ENCODE measurements around the gene NUP85.
"Not testable (repeated sequence)": the region's sequence is repeated elsewhere in the genome, so short reads cannot be mapped to it uniquely, and the experiment has no call there.

Gene NUP85, protein sequence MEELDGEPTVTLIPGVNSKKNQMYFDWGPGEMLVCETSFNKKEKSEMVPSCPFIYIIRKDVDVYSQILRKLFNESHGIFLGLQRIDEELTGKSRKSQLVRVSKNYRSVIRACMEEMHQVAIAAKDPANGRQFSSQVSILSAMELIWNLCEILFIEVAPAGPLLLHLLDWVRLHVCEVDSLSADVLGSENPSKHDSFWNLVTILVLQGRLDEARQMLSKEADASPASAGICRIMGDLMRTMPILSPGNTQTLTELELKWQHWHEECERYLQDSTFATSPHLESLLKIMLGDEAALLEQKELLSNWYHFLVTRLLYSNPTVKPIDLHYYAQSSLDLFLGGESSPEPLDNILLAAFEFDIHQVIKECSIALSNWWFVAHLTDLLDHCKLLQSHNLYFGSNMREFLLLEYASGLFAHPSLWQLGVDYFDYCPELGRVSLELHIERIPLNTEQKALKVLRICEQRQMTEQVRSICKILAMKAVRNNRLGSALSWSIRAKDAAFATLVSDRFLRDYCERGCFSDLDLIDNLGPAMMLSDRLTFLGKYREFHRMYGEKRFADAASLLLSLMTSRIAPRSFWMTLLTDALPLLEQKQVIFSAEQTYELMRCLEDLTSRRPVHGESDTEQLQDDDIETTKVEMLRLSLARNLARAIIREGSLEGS

DNA sequence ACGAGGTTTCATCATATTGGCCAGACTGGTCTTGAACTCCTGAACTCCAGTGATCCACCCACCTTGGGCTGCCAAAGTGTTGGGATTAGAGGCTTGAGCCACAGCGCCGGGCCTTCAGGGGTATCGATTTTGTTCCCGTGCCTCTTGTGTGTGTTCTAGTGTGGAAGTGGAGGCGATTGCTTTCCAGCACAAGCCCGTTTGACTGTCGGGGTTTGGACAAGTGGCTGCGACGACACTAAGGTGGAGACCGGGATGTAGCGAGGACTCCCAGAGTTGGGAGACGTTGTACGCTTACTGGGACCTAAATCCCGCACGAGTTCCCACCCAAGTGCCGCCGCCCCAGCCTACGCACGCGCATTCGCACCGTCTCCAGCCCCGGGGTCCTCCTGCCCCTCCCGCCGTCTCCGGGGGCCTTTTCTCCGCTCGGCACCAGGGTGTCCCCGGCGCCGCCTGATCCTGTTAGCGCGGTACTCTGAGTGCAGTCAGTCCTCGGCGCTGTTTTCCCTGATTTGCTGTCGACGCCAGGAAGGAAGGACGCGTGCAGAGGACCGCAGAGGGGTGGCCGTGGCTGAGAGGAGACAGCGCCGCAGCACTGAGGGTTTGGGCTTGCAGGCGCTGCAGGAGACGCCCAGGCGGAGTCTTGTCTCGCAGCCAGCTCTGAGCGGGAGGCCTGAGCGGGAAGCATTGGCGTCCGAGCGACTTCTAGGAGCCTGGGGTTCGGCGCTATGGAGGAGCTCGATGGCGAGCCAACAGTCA is at the start of gene NUP85:
TSS of gene NUP85 (plus strand) at position 643 of the 756 bp plus-strand sequence. CDS start at position 726, 83 bp downstream.
- peak; percentile 96 for DNase-seq

DNA sequence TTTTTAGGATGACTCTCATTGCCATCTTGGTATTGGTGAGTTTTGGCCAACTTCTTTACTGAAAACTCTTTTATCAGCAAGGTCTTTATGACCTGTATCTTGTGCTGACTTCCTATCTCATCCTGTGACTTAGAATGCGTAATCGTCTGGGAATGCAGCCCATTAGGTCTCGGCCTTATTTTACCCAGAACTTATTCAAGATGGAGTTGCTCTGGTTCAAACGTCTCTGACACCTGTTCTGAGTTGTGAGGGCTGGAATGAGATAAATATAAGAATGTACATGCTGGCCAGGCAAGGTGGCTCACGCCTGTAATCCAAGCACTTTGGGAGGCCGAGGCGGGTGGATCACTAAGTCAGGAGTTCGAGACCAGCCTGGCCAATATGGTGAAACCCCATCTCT is 47.0 kb upstream of the NUP85 start:
- not testable (repeated sequence) for DNase-seq

DNA sequence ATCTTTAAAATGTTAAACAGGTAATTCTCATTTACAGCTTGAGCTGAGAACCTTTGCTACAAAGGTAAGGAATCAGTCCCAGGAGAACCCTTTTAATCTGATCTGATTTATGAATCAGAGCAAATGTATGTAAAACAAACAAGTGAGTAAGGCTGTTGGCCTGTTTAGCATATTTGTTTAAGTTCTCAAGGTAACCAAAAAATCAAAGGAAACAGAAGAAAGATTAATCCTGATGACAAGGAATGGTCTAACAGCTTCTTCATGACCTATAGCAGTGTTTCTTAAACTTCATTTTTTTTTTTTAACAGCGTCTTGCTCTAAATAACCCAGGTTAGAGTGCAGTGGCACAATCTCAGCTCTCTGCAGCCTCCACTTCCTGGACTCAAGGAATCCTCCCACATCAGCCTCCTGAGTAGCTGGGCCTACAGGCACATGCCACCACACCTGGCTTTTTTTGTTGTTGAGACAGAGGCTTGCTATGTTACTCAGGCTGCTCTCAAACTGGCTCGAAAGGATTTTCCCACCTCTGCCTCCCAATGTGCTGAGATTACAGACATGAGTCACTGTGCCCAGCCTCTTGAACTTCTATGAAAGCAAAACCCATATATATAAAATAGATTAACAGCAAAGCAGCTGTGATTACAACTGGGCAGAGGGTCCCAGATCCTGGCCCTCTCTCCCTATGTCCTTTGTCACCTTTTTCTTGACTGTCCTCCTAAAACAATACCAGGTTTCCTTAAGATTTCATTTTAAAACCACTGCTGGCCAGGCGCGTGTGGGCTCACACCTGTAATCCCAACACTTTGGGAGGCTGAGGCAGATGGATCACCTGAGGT is 46.1 kb upstream of the NUP85 start:
- DNase-seq, result no peak

DNA sequence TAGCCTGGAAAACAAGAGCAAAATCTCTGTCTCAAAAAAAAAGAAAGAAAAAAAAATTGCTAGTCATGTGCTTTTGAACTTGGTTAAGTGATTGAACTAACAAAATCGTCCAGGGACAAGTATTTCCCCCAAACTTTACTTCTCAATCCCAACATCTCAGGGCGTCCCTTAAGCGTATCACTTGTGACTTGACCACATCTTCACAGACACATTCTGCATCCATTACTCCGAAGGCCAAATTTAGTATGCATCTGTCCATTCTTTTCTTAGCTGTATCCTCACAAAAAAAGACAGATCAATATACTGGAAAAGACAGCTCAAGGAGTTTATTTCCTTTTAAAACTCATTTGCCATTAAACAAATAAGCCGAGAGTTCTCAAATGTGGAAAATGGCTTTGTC is 45.3 kb upstream of the NUP85 start:
- DNase-seq, result no peak

DNA sequence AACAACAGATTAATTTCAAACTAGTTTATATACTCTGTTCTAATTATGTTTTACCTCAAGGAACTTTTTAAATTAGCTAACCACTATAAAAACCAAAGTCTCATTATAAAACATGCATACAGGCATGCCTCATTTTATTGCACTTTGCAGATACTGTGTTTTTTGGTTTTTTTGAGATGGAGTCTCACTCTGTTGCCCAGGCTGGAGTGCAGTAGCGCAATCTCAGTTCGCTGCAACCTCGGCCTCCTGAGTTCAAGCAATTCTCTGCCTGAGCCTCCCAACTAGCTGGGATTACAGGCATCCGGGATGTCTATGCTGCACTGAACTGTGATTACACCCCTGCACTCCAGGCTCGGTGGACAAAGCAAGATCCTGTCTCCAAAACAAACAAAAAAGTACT is 42.4 kb upstream of the NUP85 start:
- DNase-seq, result no peak

DNA sequence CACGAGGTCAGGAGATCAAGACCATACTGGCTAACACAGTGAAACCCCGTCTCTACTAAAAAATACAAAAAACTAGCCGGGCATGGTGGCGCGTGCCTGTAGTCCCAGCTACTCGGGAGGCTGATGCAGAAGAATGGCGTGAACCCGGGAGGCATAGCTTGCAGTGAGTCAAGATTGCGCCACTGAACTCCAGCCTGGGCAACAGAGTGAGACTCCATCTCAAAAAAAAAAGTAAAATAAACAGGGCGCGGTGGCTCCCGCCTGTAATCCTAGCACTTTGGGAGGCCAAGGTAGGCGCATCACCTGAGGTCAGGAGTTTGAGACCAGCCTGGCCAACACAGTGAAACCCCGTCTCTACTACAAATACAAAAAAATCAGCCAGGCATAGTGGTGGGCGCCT is 40.9 kb upstream of the NUP85 start:
- DNase-seq, result not testable (repeated sequence)

DNA sequence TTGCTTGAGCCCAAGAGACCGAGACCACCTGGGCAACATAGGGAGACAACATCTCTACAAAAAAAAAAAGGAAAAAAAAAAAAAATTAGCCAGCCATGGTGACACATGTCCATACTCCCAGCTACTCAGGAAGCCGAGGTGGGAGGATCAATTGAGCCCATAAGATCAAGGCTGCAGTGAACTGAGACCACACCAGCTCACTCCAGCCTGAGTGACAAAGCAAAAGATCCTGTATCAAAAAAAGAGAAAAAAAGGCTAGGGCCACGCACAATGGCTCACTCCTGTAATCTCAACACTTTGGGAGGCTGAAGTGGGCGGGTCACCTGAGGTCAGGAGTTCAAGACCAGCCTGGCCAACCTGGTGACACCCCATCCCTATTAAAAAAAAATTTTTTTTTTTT is 36.5 kb upstream of the NUP85 start:
- DNase-seq, result no peak

DNA sequence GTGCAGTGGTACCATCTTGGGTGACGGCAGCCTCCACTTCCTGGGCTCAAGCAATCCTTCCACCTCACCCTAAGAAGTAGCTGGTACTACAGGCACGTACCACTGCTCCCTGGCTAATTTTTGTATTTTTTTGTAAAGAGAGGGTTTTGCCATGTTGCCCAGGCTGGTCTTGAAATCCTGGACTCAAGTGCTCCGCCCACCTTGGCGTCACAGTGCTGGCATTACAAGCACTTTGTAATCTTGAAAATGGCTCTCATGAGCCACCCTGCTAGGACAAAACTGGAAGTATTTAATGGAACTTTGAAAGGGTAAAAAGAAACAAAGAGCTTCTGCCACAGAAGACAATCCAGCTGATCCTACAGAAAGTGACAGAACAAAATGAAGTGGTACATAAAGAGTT is 32.0 kb upstream of the NUP85 start:
- no peak for DNase-seq

DNA sequence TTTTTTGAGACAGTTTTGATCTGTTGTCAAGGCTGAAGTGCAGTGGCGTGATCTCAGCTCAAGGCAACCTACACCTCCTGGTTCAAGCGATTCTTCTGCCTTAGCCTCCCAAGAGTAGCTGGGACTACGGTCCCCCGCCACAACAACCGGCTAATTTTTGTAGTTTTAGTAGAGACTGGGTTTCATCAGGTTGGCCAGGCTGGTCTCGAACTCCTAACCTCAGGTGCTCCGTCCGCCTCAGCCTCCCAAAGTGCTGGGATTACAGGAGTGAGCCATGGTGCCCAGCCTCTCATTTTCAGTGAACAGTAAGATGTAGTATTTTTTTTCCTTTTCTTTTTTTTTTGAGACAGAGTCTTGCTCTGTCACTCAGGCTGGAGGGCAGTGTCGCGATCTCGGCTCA is 30.5 kb upstream of the NUP85 start:
- no peak for DNase-seq

DNA sequence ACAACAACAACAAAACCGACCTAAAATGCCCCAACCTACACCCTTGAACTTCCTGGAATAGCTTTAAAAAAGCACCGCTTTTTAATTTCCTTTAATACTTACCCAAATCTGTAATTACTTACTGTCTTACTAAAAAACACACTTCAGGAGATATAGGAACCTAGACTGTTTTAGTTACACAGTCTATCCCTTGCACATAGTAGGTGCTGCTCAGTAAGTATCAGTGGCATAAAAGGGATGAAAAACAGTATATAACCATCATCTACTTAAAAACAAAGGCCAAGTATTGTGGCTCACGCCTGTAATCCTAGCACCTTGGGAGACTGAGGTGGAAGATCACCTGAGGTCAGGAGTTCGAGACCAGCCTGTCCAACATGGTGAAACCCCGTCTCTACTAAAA is 28.9 kb upstream of the NUP85 start:
- no peak for DNase-seq

DNA sequence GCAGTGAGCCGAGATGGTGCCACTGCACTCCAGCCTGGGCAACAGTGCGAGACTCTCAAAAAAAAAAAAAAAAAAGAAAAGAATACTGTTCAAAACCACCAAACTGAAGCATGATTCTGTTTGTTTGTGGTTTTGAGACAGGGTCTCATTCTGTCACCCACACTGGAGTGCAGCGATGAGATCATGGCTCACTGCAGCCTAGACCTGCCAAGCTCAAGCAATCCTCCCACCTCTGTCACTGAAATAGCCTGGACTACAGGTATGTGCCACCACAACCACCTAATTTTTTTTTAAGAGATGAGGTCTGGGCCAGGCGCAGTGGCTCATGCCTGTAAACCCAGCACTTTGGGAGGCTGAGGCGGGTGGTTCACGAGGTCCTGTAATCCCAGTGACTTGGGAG is 27.0 kb upstream of the NUP85 start:
- DNase-seq, result no peak

DNA sequence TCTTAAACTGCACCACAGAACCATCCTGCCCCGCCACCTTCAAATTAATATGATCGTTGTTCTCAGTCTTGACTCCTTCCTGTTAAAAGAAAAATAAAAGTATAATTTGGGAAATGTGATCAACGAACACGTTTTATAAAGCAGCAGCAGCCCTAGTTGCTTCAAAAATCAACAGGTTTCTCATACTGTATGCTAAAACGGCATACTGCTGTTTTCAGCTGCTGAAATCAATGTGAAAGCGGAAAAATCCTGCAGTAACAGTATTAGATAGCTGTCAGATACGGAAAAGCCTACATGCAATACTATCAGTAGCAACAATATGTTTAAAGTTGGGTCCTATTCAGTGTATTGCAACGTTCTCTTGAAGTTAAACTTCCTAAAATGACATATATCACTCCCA is 24.4 kb upstream of the NUP85 start:
- no peak for DNase-seq

DNA sequence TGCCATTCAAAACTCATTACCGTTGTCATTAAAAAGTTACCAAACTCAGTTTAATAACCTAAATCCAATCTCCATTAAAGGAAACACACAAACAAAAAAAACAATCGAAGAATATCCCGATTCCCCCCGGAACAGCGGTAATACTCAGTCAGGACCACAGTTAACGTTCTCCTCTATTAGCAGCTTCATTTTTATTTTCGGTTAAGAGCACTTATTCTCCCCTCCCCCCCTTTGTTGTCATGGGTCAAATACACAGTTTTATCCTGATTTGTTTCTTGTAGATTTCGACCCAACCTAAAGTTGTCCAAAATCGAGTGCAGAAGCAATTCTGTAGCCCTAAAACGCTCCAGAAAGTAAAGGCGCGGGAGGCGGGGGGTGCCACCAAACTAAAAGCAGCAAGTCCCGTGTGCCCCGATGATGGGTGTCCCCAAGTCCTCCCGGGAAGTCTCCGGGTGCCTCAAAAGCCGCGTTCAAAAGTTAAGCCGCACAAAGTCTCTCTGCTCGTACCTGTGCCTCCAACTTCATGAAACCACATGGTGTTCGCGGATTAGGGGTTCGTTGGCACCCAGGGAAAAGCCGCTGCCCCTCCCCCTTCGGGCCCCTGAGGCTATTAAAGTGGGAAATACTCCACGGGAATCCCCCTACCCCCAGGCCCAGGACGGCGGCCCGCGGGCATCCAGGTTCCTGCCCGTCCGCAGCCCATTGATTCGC is 23.7 kb upstream of the NUP85 start:
- peak; percentile 62 for DNase-seq

DNA sequence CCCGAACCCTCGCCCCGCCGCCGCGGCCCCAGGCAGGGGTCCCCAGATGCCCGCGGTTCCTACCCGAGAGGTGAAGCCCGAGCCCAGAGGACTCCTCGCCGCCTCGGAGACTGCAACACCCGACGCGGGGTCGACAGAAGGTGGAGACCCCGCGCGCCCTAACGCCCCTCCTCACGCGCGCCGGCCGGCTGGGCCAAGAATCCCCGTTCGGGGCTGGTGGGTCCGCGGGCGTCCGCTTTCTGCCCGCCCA is 23.2 kb upstream of the NUP85 start:
- no peak for DNase-seq

DNA sequence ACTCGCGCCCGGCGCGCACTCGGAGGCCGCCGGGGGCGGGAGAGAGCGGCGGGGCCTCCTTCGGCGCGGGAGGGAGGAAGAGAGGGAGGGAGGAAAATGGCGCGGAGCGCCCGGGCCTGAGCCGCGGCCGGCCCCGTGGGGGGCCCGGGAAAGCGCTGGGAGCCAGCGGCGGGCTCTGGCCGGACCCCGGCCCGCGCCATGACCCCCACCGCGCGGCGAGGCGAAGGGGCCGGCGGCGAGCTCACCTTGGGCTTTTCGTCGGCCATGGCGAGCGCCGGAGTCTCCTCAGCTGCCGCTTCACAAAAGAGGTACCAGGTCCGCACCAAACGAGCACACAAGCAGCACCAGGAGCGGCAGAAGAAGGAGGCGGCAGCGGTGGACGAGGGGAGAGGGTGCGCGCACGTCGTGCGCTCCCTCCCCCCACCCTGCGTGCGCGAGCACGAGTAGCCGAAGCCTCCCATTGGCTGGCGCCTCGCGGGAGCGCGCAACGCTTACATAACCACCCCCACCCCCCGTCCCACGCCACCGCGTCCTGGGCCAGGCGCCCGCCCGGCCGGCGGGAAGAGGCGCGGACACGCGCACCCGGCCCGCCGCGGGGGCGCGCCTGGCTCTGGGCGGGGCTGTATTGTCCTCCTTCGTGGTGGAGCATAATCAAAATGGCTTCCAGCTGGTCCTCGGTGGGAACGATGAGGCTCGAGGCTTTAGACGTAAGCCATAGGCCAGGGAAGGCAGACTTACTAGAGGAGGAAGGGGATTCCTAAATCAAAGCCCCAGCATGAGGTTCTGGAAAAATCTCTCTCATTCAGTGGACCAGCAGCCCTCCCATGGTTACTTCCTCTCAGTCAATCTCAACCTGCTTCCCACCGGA is 22.7 kb upstream of the NUP85 start, which contains the start of gene SUMO2:
TSS of gene SUMO2 (minus strand) at position 391 of the 868 bp plus-strand sequence. CDS start at position 266, 125 bp downstream.
- peak; percentile 97 for DNase-seq

DNA sequence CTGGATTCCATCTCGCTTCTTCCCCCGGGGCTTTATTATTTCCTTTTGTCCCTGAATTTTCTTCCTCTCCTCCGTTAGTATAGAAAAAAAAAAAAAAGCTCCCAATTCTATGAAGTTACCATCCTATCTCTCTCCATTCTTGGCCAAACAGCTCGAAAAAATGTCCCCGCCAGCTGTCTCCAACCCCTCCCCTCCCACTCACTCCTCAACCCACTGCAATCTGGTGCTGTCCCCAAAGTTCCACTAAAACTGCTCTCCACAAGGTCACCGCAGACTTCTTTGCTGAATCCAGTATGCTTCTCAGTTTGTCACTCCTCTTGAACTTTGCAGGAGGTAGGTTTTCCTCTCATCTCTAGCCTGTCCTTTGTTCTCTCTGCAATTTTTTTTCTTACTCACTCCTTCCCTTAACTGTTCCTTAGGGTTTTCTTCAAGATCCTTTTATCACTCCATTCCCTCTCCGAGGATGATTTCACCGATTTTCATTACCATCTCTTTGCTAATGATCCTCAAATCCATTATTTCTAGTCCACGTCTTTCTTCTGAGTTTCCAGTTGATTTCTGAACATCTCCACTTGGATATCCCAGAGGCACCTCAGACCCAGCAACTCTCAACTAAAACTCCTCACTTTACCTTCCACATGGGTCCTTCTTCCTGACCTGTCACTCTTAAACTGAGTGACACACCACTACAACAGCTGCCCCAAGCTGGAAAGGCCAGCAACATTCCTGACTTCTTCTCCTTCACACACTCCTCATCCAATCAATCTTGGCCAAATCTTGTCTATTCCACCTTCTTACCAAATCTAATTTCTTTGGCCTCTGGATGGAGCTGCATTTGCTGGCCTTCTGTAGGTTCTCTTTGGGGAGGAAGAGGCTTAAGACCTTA is 21.2 kb upstream of the NUP85 start:
- no peak for DNase-seq

DNA sequence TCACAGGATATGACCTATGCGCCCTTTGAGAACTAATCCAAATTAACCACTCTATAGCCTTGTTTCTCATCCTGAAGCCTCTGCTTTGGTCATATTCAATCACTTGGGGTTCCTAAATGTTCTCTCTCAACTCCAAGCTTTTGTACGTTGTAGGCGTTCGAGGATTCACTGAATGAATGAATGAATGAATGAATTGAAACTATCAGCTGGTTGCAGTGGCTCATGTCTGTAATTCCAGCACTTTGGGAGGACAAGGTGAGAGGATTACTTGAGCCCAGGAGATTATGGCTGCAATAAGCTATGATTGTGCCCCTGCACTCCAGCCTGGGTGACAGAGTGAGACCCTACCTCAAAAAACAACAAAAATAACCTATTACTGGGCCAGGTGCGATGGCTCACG is 16.9 kb upstream of the NUP85 start:
- no peak for DNase-seq

DNA sequence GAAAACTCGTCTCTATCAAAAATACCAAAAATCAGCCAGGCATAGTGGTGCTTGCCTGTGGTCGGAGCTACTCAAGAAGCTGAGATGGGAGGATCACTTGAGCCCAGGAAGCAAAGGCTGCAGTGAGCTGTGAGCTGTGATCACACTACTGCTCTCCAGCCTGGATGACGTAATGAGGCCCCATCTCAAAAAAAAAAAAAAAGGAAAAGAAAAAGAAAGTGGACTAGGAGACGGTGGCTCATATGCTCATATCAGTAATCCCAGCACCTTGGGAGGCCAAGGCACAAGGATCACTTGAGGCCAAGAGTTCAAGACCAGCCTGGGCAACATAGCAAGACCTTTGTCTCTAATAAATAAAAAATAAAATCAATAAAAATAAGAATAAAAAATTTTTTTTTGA is 13.9 kb upstream of the NUP85 start:
- DNase-seq, result no peak

DNA sequence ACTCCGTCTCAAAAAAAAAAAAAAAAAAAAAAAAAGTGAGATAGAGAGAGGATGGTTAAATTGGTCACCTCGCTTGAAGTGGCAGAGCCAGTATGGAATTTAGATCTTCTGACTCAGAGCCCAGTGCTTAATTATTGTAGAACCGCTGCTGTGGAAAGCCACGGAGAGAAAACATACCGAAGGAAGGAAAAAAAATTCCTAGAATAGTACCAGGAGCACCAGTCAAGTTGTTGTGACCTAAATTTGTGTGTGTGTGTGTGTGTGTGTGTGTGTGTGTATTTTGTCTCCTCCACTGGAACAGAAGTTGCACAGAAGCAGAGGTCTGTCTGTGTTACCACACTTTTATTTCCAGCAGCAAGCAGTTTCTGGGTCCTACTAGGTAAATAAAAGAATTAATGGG is 10.6 kb upstream of the NUP85 start:
- no peak for DNase-seq

DNA sequence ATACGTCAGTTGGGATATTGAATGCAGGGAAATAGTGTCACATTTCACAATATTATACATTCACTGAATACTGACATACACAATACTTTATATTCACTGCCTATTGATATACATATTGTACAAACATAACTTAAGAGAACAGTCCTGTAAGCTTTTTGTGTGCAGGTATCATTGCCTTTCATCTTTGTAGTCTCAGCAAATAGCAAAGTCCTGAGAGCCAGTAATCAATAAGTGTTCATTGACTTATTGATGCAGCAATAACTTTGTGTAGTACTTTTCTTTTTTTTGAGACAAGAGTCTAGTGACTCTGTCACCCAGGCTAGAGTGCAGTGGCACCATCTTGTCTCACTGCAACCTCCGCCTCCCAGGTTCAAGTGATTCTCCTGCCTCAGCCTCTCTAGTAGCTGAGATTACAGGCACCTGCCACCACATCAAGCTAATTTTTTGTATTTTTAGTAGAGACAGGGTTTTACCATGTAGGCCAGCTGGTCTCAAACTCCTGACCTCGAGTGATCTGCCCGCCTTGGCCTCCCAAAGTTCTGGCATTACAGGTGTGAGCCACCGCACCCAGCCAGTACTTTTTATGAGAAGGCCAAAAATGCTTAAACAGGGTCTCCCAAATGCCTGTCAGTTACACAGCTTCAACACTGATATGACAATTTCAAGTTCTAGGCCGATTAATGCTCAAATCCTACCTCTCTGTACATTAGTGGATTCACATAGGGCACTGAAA is 5.4 kb upstream of the NUP85 start:
- no peak for DNase-seq

All from activated CD4-positive, alpha-beta T cell treated with anti-CD3 and anti-CD28 coated beads for 48 hours (primary cell).